Hepatocyte (in vitro differentiated cells): ENCODE results near the gene AIP. TPM values are rescaled to one million over a fixed set of nuclear protein-coding genes. Genes with fewer than 3 reads are reported as not detected.

ENCODE experiments used
- DNase-seq: peaks from one replicate; pipeline ENCODE4 v3.0.0-alpha.2; 2016; ENCODE audit warnings: low spot score
- H2AFZ ChIP-seq: fragments of 200-600 bp; sonication (generic); 2 replicates; pipeline ENCODE4 v1.6.0; 2016; ENCODE audit warnings: antibody characterized with exemption, mild to moderate bottlenecking
- H3K27ac ChIP-seq: fragments of 200-600 bp; sonication (generic); 2 replicates; pipeline ENCODE4 v1.5.1; 2016; ENCODE audit warnings: mild to moderate bottlenecking
- H3K27me3 ChIP-seq: fragments of 200-600 bp; sonication (generic); 2 replicates; pipeline ENCODE4 v1.6.1; 2016
- H3K36me3 ChIP-seq: fragments of 200-600 bp; sonication (generic); replicated peaks from 2 replicates; pipeline ENCODE4 v1.5.1; 2016; ENCODE audit warnings: low read depth; ENCODE audit not compliant: insufficient read depth
- H3K4me1 ChIP-seq: fragments of 200-600 bp; sonication (generic); 2 replicates; pipeline ENCODE4 v1.5.1; 2016; ENCODE audit warnings: mild to moderate bottlenecking, moderate library complexity; ENCODE audit not compliant: insufficient read depth
- H3K4me2 ChIP-seq: fragments of 200-600 bp; sonication (generic); 2 replicates; pipeline ENCODE4 v1.6.0; 2016
- H3K4me3 ChIP-seq: fragments of 200-600 bp; sonication (generic); 2 replicates; pipeline ENCODE4 v1.5.1; 2016; ENCODE audit warnings: mild to moderate bottlenecking
- H3K79me2 ChIP-seq: fragments of 200-600 bp; sonication (generic); 2 replicates; pipeline ENCODE4 v1.6.0; 2017; ENCODE audit warnings: mild to moderate bottlenecking
- H3K9me2 ChIP-seq: fragments of 200-600 bp; sonication (generic); replicated peaks from 2 replicates; pipeline ENCODE4 v1.6.0; 2017; ENCODE audit warnings: mild to moderate bottlenecking; ENCODE audit not compliant: insufficient read depth
- H3K9me3 ChIP-seq: fragments of 200-600 bp; sonication (generic); 2 replicates; pipeline ENCODE4 v1.5.1; 2016; ENCODE audit warnings: low read depth, mild to moderate bottlenecking
- H4K20me1 ChIP-seq: fragments of 200-600 bp; sonication (generic); 2 replicates; pipeline ENCODE4 v1.6.0; 2016; ENCODE audit warnings: mild to moderate bottlenecking; ENCODE audit not compliant: insufficient read depth, poor library complexity, severe bottlenecking
- EZH2 ChIP-seq: fragments of 200-600 bp; sonication (generic); IDR thresholded peaks from 2 replicates; pipeline ENCODE4 v1.6.1; 2016; ENCODE audit warnings: antibody characterized with exemption, mild to moderate bottlenecking, borderline replicate concordance
- EZH2phosphoT487 ChIP-seq: fragments of 200-600 bp; sonication (generic); IDR thresholded peaks from one replicate; pipeline ENCODE4 v1.6.1; 2018; ENCODE audit warnings: antibody characterized with exemption, mild to moderate bottlenecking, low read depth, moderate library complexity; ENCODE audit not compliant: unreplicated experiment, severe bottlenecking
- WGBS: methylation state at CpG from one replicate; pipeline ENCODE4 v1.1.6; 2016; ENCODE audit warnings: low lambda C conversion rate; ENCODE audit errors: missing lambda C conversion rate; 5-methylcytosine and 5-hydroxymethylcytosine counted together
- polyA plus RNA-seq: library from polyadenylated mRNA; unstranded; fragments of >200 nt; fragmentation: Nextera tagmentation; extraction: Ambion mirVana; gene quantifications from 2 replicates; pipeline ENCODE4 v1.2.1, GENCODE V29; 2016
- total RNA-seq: library from RNA; depleted of rRNA; stranded (reverse); fragments of >200 nt; gene quantifications from 2 replicates; pipeline ENCODE4 v1.2.3, GENCODE V29; 2014
- TF ChIP-seq, protein P1 (sequence below): fragments of 200-600 bp; sonication (generic); IDR thresholded peaks from 2 replicates; pipeline ENCODE4 v1.5.1; 2016; ENCODE audit warnings: antibody characterized with exemption, mild to moderate bottlenecking; ENCODE audit not compliant: poor library complexity

AIP gene
- total and polyA plus RNA-seq, 2 experiments from 2014 or later: 35.3 to 45.2 TPM

DNA sequence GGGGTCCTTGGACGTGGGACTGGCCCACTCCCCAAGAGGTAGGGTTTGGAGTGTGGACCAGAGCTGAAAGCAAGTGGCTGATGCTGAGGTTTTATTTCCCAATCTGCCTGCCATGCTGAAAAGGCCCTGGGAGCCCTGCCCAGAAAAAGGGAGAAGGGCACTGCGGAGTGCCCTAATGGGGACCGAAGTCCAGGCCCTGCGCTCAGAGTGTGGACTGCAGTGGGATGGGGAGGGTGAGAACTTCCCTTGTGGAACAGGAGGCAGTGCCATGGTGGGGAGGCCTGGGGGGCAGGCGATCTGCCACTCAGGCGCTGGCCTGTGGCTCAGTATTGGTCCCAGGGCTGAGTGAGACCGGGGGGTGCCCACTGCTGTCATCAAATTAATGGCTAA lies 34.6 kb upstream of the AIP start:
- no peaks in the 10 kb centered on the region for H3K36me3 ChIP-seq
- TF ChIP-seq, protein P1, sequence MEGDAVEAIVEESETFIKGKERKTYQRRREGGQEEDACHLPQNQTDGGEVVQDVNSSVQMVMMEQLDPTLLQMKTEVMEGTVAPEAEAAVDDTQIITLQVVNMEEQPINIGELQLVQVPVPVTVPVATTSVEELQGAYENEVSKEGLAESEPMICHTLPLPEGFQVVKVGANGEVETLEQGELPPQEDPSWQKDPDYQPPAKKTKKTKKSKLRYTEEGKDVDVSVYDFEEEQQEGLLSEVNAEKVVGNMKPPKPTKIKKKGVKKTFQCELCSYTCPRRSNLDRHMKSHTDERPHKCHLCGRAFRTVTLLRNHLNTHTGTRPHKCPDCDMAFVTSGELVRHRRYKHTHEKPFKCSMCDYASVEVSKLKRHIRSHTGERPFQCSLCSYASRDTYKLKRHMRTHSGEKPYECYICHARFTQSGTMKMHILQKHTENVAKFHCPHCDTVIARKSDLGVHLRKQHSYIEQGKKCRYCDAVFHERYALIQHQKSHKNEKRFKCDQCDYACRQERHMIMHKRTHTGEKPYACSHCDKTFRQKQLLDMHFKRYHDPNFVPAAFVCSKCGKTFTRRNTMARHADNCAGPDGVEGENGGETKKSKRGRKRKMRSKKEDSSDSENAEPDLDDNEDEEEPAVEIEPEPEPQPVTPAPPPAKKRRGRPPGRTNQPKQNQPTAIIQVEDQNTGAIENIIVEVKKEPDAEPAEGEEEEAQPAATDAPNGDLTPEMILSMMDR: no peak
- TF ChIP-seq EZH2phosphoT487 (no peak), EZH2 (no peak)
- no peak for DNase-seq

DNA sequence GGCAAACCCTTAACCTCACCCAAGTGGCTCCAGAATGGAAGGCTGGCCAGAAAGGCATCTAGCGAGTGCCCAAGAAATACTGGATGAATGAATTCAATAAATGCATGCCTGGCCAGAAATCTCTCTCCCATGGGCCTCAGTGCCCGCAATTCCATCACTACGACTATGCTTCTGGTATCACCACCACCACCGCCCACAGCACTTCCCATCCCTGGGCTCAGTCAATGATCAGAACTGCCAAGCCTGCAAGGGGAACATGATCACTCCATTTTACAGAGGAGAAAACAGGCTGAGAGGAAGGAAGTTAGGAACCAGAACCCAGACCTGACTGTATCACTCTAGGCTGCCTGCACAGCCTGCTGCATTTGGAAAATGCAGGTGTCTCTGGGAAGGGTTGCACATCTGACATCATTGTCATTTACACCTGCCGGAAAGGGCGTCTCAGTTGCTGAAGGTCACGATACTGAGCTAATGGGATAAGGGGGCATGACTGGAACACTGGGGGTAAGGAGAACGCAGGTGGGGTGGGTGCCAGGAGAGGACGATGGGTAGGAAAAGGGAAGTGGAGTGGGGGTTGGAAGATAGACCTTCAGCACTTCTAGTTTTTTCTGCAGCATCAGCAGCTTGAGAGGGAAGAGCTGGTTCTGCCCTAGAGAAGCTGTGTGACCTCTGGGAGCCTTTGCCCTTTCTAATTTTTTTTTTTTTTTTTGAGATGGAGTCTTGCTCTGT lies 33.5 kb upstream of the AIP start:
- H3K36me3 ChIP-seq: no peaks in the 10 kb centered on the region
- peaks cover 6% of the 10 kb centered on the region for H3K4me1 ChIP-seq
- no peaks in the 10 kb centered on the region for H3K27me3 ChIP-seq
- 84% methylated on average over 9 of the region's 9 CpGs for WGBS
- H2AFZ ChIP-seq: no peak overlapping the region
- TF ChIP-seq EZH2phosphoT487: no peak
- TF ChIP-seq EZH2: no peak
- H3K9me2 ChIP-seq: no peaks in the 10 kb centered on the region
- H3K79me2 ChIP-seq: peaks cover 5% of the 10 kb centered on the region
- H3K27ac ChIP-seq: no peak overlapping the region
- no peak overlapping the region for H3K4me3 ChIP-seq
- H3K4me2 ChIP-seq: no peak overlapping the region
- H4K20me1 ChIP-seq: no peaks in the 10 kb centered on the region
- no peak for DNase-seq
- no peaks in the 10 kb centered on the region for H3K9me3 ChIP-seq

More for the DNA sequence above, 34.6 kb upstream of the AIP start:
- H3K79me2 ChIP-seq: peaks cover 6% of the 10 kb centered on the region
- no peak overlapping the region for H2AFZ ChIP-seq
- no peak overlapping the region for H3K27ac ChIP-seq
- no peak overlapping the region for H3K4me2 ChIP-seq
- no peaks in the 10 kb centered on the region for H3K9me3 ChIP-seq
- H3K27me3 ChIP-seq: no peaks in the 10 kb centered on the region
- no peaks in the 10 kb centered on the region for H4K20me1 ChIP-seq
- H3K4me3 ChIP-seq: no peak overlapping the region
- peaks cover 10% of the 10 kb centered on the region for H3K4me1 ChIP-seq
- WGBS: 97% methylated on average over 7 of the region's 7 CpGs
- H3K9me2 ChIP-seq: no peaks in the 10 kb centered on the region

DNA sequence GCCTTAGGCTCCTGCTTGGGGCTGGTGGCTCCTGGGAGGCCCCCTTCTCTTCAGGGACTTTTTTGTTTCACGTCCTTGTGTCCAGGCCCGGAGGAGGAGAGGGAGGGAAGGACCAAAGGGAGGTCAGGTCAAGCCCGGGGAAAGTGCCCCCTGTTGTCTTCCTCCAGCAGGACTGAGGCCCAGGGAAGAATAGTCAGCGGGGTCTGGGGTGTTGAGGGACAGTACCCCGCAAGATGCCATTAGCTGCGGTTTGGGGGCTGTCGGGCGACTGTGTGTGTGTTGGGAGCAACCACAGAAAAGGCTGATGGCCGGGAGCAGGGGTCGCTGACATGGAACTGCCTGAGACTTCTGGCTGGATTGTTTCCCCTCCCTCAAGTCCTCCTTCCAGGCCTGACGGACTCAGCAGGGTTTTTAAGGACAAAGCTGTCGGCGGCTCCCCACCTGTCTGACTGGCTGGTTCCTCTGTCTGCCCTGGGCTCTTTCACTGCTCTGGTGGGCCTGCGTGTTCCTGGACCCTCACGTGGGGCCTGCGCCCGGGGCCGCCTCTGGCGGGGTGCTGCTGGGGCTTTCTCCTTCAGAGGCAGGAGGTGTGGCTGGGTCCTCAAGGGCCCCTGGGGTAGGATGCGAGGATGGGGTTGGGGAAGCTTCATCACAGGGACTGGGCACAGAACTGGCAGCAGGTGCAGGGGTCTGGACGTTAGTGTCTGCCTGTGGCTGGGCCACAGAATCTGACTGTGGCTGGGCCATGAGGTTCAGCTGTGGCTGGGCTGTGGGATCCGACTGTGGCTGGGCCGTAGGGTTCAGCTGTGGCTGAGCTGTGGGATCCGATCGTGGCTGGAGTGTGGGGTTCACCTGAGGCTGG lies 31.8 kb upstream of the AIP start:
- Histone ChIP-seq H3K9me2 (no peaks in the 10 kb centered on the region), H3K4me3 (no peak overlapping the region), H4K20me1 (no peaks in the 10 kb centered on the region), H3K4me2 (no peak overlapping the region), H2AFZ (no peak overlapping the region), H3K27me3 (no peaks in the 10 kb centered on the region), H3K9me3 (no peaks in the 10 kb centered on the region), H3K79me2 (no peaks in the 10 kb centered on the region), H3K27ac (no peak overlapping the region), H3K36me3 (no peaks in the 10 kb centered on the region), H3K4me1 (no peaks in the 10 kb centered on the region)
- TF ChIP-seq EZH2 (no peak), EZH2phosphoT487 (no peak)
- TF ChIP-seq, protein P1: no peak
- no peak for DNase-seq
- 87% methylated on average over 23 of the region's 25 CpGs for WGBS

DNA sequence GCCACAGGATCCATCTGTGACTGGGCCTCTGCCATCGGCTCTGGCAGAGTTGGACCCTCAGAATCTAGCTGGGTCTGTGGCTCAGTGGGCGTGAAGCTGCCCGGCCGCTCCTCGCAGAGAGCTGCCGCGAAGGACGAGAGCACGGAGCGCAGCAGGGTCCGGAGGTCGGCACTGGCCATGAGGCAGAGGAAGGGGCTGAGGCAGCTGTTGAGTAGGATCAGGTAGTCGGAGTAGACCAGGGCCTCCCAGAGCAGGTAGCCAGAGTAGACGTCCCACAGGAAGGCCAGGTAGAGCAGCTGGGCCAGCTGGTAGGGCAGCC lies 31.2 kb upstream of the AIP start:
- Histone ChIP-seq H3K4me2 (no peak overlapping the region), H3K4me1 (no peaks in the 10 kb centered on the region), H3K9me3 (no peaks in the 10 kb centered on the region), H3K36me3 (no peaks in the 10 kb centered on the region), H3K9me2 (no peaks in the 10 kb centered on the region), H3K79me2 (no peaks in the 10 kb centered on the region), H3K27me3 (no peaks in the 10 kb centered on the region), H3K4me3 (no peak overlapping the region), H3K27ac (no peak overlapping the region), H2AFZ (no peak overlapping the region), H4K20me1 (no peaks in the 10 kb centered on the region)
- WGBS: 96% methylated on average over 14 of the region's 14 CpGs
- no peak for DNase-seq
- no peak for TF ChIP-seq EZH2
- TF ChIP-seq EZH2phosphoT487: no peak
- TF ChIP-seq, protein P1: no peak
